ENCODE results near the gene FGFR3. TPM values are rescaled to one million over a fixed set of nuclear protein-coding genes. Genes with fewer than 3 reads are reported as not detected.
A peak's percentile ranks its signal among the peaks of the same experiment; 100 is the strongest.

Gene FGFR3
- total and polyA plus RNA-seq, 12 donors: 1.2 to 6.6 (median 2.4) TPM

- H3K9me3 ChIP-seq: no peaks in the 10 kb centered on the region
- peaks cover 0 to 7% (median 0%) of the 10 kb centered on the region in 9 donors for H3K4me1 ChIP-seq
- H3K4me3 ChIP-seq: no peak overlapping the region
- TF ChIP-seq CTCF (IDR thresholded peaks at IDR 0.05): no peak
- DNase-seq (no peak), ATAC-seq (peak in 1 of 8 donors; percentile 10)
- intact Hi-C loops (cut with DNase I): no loop called here
- no peak overlapping the region for H3K27ac ChIP-seq
- peaks cover 0 to 3% (median 0%) of the 10 kb centered on the region in 7 donors for H3K27me3 ChIP-seq
- 87 to 88% methylated on average over 18 of the region's 18 CpGs for WGBS, 2 donors
- no peaks in the 10 kb centered on the region for H3K36me3 ChIP-seq
These were observed 14.3 kb upstream of the FGFR3 start for GRCh38 chr4:1778642-1779392.

- Histone ChIP-seq H3K4me3 (no peak overlapping the region), H3K9me3 (no peaks in the 10 kb centered on the region), H3K27me3 (peaks cover 0 to 3% (median 0%) of the 10 kb centered on the region in 7 donors), H3K36me3 (no peaks in the 10 kb centered on the region), H3K4me1 (peaks cover 0 to 12% (median 2%) of the 10 kb centered on the region in 9 donors), H3K27ac (no peak overlapping the region)
- WGBS, 2 donors: 85 to 88% methylated on average over 18 of the region's 18 CpGs
- intact Hi-C loops (cut with DNase I): no loop called here
- TF ChIP-seq CTCF (IDR thresholded peaks at IDR 0.05): no peak
- DNase-seq: no peak
- no peak for ATAC-seq
These were observed 13.3 kb upstream of the FGFR3 start for GRCh38 chr4:1779588-1780382.

DNA sequence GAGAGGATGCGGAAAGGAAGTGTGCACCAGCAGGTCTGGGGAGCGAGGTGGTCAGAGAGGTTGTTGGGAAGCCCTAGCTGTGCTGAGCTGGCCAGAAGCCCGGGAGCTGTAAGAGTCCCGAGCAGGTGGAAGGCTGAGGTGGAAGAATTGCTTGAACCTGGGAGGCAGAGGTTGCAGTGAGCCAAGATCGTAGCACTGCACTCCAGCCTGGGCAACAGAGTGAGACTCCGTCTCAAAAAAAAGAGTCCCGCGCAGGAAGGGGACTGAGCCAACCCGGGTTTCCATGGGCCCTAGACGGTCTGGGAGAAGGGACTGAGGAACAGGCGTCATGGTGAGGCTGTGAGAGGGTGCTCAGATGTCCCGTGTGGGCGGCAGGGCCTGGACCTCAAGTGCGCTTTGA, 12.7 kb upstream of the FGFR3 start:
- ATAC-seq: no peak
- 85 to 88% methylated on average over 14 of the region's 14 CpGs for WGBS, 2 donors
- Histone ChIP-seq H3K36me3 (no peaks in the 10 kb centered on the region), H3K27me3 (peaks cover 0 to 3% (median 0%) of the 10 kb centered on the region in 7 donors), H3K4me1 (peaks cover 0 to 18% (median 8%) of the 10 kb centered on the region in 9 donors), H3K9me3 (no peaks in the 10 kb centered on the region), H3K27ac (no peak overlapping the region), H3K4me3 (no peak overlapping the region)
- intact Hi-C loops (cut with DNase I): no loop called here
- DNase-seq: no peak
- TF ChIP-seq CTCF (IDR thresholded peaks at IDR 0.05): no peak

GRCh38 chr4:1783015-1783414, 10.1 kb upstream of the FGFR3 start:
- Histone ChIP-seq H3K27me3 (peaks cover 0 to 1% (median 0%) of the 10 kb centered on the region in 7 donors), H3K4me1 (peaks cover 0 to 18% (median 12%) of the 10 kb centered on the region in 9 donors), H3K27ac (no peak overlapping the region), H3K9me3 (no peaks in the 10 kb centered on the region), H3K36me3 (no peaks in the 10 kb centered on the region), H3K4me3 (no peak overlapping the region)
- ATAC-seq: no peak
- no peak for DNase-seq
- 81 to 83% methylated on average over 10 of the region's 10 CpGs for WGBS, 2 donors
- TF ChIP-seq CTCF (IDR thresholded peaks at IDR 0.05): no peak
- intact Hi-C loops (cut with DNase I): no loop called here

Data from heart right ventricle (tissue), 16 donors.